ENCODE data around the gene ANKRD18A. TPM values are rescaled to one million over a fixed set of nuclear protein-coding genes. Genes with fewer than 3 reads are reported as not detected.

Gene ANKRD18A
- total and polyA plus RNA-seq, 8 donors, result 2.1 to 20.6 (median 8.2) TPM

GRCh38 chr9:38529317-38529716, 91.1 kb downstream of the ANKRD18A start:
- no peaks in the 10 kb centered on the region for H3K9me3 ChIP-seq
- FAIRE-seq, result no peak
- no peak for ATAC-seq
- H3K27ac ChIP-seq, result no peak overlapping the region
- no peaks in the 10 kb centered on the region for H3K4me1 ChIP-seq
- intact Hi-C loops (cut with DNase I), result no loop called here
- no peaks in the 10 kb centered on the region for H3K36me3 ChIP-seq
- H3K27me3 ChIP-seq, result no peaks in the 10 kb centered on the region
- no peak for DNase-seq
- no peak for TF ChIP-seq CTCF (IDR thresholded peaks at IDR 0.05)
- H3K4me3 ChIP-seq, result no peak overlapping the region

GRCh38 chr9:38527503-38527902, 92.9 kb downstream of the ANKRD18A start:
- ATAC-seq, result no peak
- H3K9me3 ChIP-seq, result no peaks in the 10 kb centered on the region
- H3K4me3 ChIP-seq, result no peak overlapping the region
- FAIRE-seq, result no peak
- H3K4me1 ChIP-seq, result no peaks in the 10 kb centered on the region
- intact Hi-C loops (cut with DNase I), result no loop called here
- DNase-seq, result no peak
- no peaks in the 10 kb centered on the region for H3K36me3 ChIP-seq
- no peaks in the 10 kb centered on the region for H3K27me3 ChIP-seq
- H3K27ac ChIP-seq, result no peak overlapping the region
- no peak for TF ChIP-seq CTCF (IDR thresholded peaks at IDR 0.05)
- WGBS, 2 donors, result 42 to 49% methylated on average over 10 of the region's 10 CpGs

GRCh38 chr9:38526591-38526990, 93.8 kb downstream of the ANKRD18A start:
- H3K4me1 ChIP-seq, result no peaks in the 10 kb centered on the region
- no peaks in the 10 kb centered on the region for H3K9me3 ChIP-seq
- intact Hi-C loops (cut with DNase I), result no loop called here
- H3K27me3 ChIP-seq, result no peaks in the 10 kb centered on the region
- FAIRE-seq, result no peak
- no peak for ATAC-seq
- H3K27ac ChIP-seq, result no peak overlapping the region
- H3K4me3 ChIP-seq, result no peak overlapping the region
- peak in 1 of 6 donors; percentile 38 for DNase-seq
- no peak for TF ChIP-seq CTCF (IDR thresholded peaks at IDR 0.05)
- 45 to 52% methylated on average over 30 to 38 of the region's 38 CpGs for WGBS, 2 donors
- no peaks in the 10 kb centered on the region for H3K36me3 ChIP-seq

GRCh38 chr9:38523121-38523520, 97.3 kb downstream of the ANKRD18A start:
- H3K36me3 ChIP-seq, result no peaks in the 10 kb centered on the region
- DNase-seq, result no peak
- H3K9me3 ChIP-seq, result no peaks in the 10 kb centered on the region
- intact Hi-C loops (cut with DNase I), result no loop called here
- H3K4me1 ChIP-seq, result no peaks in the 10 kb centered on the region
- H3K4me3 ChIP-seq, result no peak overlapping the region
- no peak for ATAC-seq
- H3K27me3 ChIP-seq, result no peaks in the 10 kb centered on the region
- H3K27ac ChIP-seq, result no peak overlapping the region
- 85 to 86% methylated on average over 5 of the region's 5 CpGs for WGBS, 2 donors
- no peak for TF ChIP-seq CTCF (IDR thresholded peaks at IDR 0.05)
- FAIRE-seq, result no peak

- H3K9me3 ChIP-seq, result no peaks in the 10 kb centered on the region
- intact Hi-C loops (cut with DNase I), result no loop called here
- DNase-seq (no peak), FAIRE-seq (no peak), ATAC-seq (no peak)
- 84 to 93% methylated on average over 2 of the region's 2 CpGs for WGBS, 2 donors
- no peaks in the 10 kb centered on the region for H3K36me3 ChIP-seq
- TF ChIP-seq CTCF (IDR thresholded peaks at IDR 0.05), result no peak
- H3K27ac ChIP-seq, result no peak overlapping the region
- H3K4me1 ChIP-seq, result no peaks in the 10 kb centered on the region
- H3K27me3 ChIP-seq, result no peaks in the 10 kb centered on the region
- H3K4me3 ChIP-seq, result no peak overlapping the region
Measured at GRCh38 chr9:38521762-38522161, 98.6 kb downstream of the ANKRD18A start.

Other genes starting within 250 kb of the ANKRD18A start
- 10 to 100 TPM in 3 of 6 donors, 1 to 10 TPM in 3; 6.3 to 17.1 (median 10.3) TPM for gene ALDH1B1, start 227.9 kb downstream of the ANKRD18A start, total RNA-seq
- gene ALDH1B1, start 227.9 kb downstream of the ANKRD18A start, polyA plus RNA-seq, result 10 to 100 TPM in 1 of 2 donors, 1 to 10 TPM in 1; 6.0 to 12.4 TPM
- 1 to 10 TPM in 1 of 6 donors, under 1 TPM in 5; 0.12 to 1.1 (median 0.72) TPM for gene IGFBPL1, start 196.1 kb downstream of the ANKRD18A start, total RNA-seq
- 1 to 10 TPM in 1 of 2 donors, under 1 TPM in 1; 0.42 to 2.2 TPM for gene IGFBPL1, start 196.1 kb downstream of the ANKRD18A start, polyA plus RNA-seq
- not detected for gene FAM240B, start 99.5 kb upstream of the ANKRD18A start, total RNA-seq
- not detected for gene FAM240B, start 99.5 kb upstream of the ANKRD18A start, polyA plus RNA-seq